ENCODE measurements around the gene RASAL3.

DNA sequence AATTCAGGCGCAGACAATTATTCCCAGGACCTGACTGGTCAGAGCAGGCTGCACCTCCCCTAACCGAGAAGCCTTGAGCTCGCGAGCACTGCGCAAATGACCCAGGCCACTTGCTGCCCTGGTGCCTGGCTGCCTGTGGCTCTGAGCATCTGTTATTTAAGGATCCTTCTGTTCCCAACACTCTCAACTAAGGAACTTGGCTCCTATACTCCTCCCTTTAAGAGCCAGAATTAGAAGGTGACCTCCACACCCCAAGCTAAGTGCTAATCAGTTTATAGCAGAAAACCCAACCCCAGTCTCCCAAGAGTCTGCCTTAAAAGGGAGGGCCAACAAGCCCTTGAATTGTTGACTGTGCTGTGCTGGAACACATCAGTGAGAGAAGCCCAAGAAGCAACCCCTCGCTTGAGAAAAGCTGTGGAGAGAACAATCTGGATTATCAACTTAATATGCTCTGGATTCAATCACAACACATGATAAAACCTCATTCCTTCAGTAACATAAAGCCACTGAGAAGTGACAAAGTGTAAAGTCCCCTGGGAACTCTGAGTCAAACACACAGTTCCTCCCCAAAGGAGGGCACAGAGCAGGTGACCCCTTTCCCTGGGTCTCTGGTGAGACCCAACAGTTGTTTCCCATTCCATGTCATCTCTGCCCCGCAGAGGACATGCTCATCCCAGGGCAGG is 60.1 kb downstream of the RASAL3 start:
- TF ChIP-seq, protein P1, sequence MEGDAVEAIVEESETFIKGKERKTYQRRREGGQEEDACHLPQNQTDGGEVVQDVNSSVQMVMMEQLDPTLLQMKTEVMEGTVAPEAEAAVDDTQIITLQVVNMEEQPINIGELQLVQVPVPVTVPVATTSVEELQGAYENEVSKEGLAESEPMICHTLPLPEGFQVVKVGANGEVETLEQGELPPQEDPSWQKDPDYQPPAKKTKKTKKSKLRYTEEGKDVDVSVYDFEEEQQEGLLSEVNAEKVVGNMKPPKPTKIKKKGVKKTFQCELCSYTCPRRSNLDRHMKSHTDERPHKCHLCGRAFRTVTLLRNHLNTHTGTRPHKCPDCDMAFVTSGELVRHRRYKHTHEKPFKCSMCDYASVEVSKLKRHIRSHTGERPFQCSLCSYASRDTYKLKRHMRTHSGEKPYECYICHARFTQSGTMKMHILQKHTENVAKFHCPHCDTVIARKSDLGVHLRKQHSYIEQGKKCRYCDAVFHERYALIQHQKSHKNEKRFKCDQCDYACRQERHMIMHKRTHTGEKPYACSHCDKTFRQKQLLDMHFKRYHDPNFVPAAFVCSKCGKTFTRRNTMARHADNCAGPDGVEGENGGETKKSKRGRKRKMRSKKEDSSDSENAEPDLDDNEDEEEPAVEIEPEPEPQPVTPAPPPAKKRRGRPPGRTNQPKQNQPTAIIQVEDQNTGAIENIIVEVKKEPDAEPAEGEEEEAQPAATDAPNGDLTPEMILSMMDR (IDR thresholded peaks at IDR 0.05) = no peak
- TF ChIP-seq EP300 (IDR thresholded peaks at IDR 0.05) (no peak), POLR2AphosphoS5 (IDR thresholded peaks at IDR 0.05) (no peak)

All from upper lobe of left lung (tissue), 4 donors.